Endodermal cell (in vitro differentiated cells): ENCODE data around the gene ANKH. TPM values are rescaled to one million over a fixed set of nuclear protein-coding genes. Genes with fewer than 3 reads are reported as not detected.

ENCODE experiments used
- DNase-seq: peaks from one replicate; pipeline ENCODE4 v3.0.0-alpha.2; 2017
- H3K27ac ChIP-seq: 2 replicates; pipeline ENCODE4 v1.5.1; 2013; ENCODE audit warnings: mild to moderate bottlenecking, low read depth, low read length, moderate library complexity
- H3K27me3 ChIP-seq: 2 replicates; pipeline ENCODE4 v1.6.1; 2013; ENCODE audit warnings: mild to moderate bottlenecking, low read length, moderate library complexity; ENCODE audit not compliant: insufficient read depth, control insufficient read depth, poor library complexity, severe bottlenecking
- H3K36me3 ChIP-seq: 2 replicates; pipeline ENCODE4 v1.7.0; 2013; ENCODE audit warnings: mild to moderate bottlenecking, low read length, moderate library complexity; ENCODE audit not compliant: control insufficient read depth, insufficient read depth
- H3K4me1 ChIP-seq: one replicate; pipeline ENCODE4 v1.7.0; 2013; ENCODE audit warnings: low read length; ENCODE audit not compliant: control insufficient read depth, insufficient read depth
- H3K4me3 ChIP-seq: 2 replicates; pipeline ENCODE4 v1.5.1; 2013; ENCODE audit warnings: mild to moderate bottlenecking, low read length, moderate library complexity
- H3K9ac ChIP-seq: 2 replicates; pipeline ENCODE4 v1.6.1; 2013; ENCODE audit warnings: mild to moderate bottlenecking, low read length, moderate library complexity; ENCODE audit not compliant: poor library complexity, severe bottlenecking; ENCODE audit errors: extremely low read depth
- H3K9me3 ChIP-seq: 2 replicates; pipeline ENCODE4 v1.6.1; 2013; ENCODE audit warnings: mild to moderate bottlenecking, low read length, moderate library complexity; ENCODE audit not compliant: control insufficient read depth
- H3K27ac Mint-ChIP-seq: 2 replicates; pipeline ENCODE4 v1.8.0; 2020; ENCODE audit warnings: mixed read lengths
- H3K27me3 Mint-ChIP-seq: 2 replicates; pipeline ENCODE4 v1.8.0; 2021; ENCODE audit warnings: mild to moderate bottlenecking, mixed read lengths; ENCODE audit not compliant: insufficient read depth
- H3K36me3 Mint-ChIP-seq: 2 replicates; pipeline ENCODE4 v1.8.0; 2020; ENCODE audit warnings: low read depth, mixed read lengths
- H3K4me1 Mint-ChIP-seq: 2 replicates; pipeline ENCODE4 v1.8.0; 2020; ENCODE audit warnings: mixed read lengths
- H3K4me3 Mint-ChIP-seq: 2 replicates; pipeline ENCODE4 v1.8.0; 2020; ENCODE audit warnings: mild to moderate bottlenecking, moderate library complexity, mixed read lengths
- H3K9me3 Mint-ChIP-seq: 2 replicates; pipeline ENCODE4 v1.8.0; 2020; ENCODE audit warnings: mild to moderate bottlenecking, mixed read lengths
- WGBS, 2 experiments: methylation state at CpG; one replicate each; pipeline versions ENCODE4 v1.1.5 to v1.1.7; 2013; ENCODE audit warnings: missing lambda C conversion rate in 2 of 2, mixed read lengths in 1 of 2; ENCODE audit not compliant: insufficient coverage in 1 of 2, insufficient read length in 1 of 2; 5-methylcytosine and 5-hydroxymethylcytosine counted together
- total RNA-seq, 2 donors: library from RNA; stranded (reverse); fragmentation: NEBNext Ultra II Directional in 1 of 2; extraction: Animal tissue kit (Norgen Biotek cat#: 25700) in 1 of 2; gene quantifications; 2 replicates in 1 of 2; 3 replicates in 1 of 2; pipeline ENCODE4 v1.2.1, GENCODE V29; 2021
- TF ChIP-seq, protein P1 (sequence below): fragments of 200-600 bp; sonication (generic); conservative IDR thresholded peaks from 2 replicates; pipeline ENCODE4 v1.5.0; 2021; ENCODE audit warnings: antibody characterized with exemption, mild to moderate bottlenecking

ANKH gene
- total RNA-seq, 2 donors from 2014 or later = 26.5 to 43.4 TPM

DNA sequence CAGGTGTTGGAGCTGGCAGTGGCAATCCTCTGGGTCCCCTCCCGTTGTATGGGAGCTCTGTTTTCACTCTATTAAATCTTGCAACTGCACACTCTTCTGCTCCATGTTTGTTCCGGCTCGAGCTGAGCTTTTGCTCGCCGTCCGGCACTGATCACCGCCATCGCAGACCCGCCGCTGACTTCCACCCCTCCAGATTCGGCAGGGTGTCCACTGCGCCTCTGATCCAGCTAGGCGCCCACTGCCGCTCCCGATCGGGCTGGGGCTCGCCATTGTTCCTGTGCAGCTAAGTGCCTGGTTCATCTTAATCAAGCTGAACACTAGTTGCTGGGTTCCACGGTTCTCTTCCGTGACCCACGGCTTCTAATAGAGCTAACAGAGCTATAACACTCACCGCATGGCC, 23.2 kb downstream of the ANKH start:
- DNase-seq = no peak
- TF ChIP-seq, protein P1, sequence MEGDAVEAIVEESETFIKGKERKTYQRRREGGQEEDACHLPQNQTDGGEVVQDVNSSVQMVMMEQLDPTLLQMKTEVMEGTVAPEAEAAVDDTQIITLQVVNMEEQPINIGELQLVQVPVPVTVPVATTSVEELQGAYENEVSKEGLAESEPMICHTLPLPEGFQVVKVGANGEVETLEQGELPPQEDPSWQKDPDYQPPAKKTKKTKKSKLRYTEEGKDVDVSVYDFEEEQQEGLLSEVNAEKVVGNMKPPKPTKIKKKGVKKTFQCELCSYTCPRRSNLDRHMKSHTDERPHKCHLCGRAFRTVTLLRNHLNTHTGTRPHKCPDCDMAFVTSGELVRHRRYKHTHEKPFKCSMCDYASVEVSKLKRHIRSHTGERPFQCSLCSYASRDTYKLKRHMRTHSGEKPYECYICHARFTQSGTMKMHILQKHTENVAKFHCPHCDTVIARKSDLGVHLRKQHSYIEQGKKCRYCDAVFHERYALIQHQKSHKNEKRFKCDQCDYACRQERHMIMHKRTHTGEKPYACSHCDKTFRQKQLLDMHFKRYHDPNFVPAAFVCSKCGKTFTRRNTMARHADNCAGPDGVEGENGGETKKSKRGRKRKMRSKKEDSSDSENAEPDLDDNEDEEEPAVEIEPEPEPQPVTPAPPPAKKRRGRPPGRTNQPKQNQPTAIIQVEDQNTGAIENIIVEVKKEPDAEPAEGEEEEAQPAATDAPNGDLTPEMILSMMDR = no peak
- H3K36me3 Mint-ChIP-seq = no peaks in the 10 kb centered on the region
- no peaks in the 10 kb centered on the region for H3K9me3 ChIP-seq
- H3K27me3 ChIP-seq = no peaks in the 10 kb centered on the region
- H3K27ac ChIP-seq = no peak overlapping the region
- H3K27me3 Mint-ChIP-seq = no peaks in the 10 kb centered on the region
- peaks cover 18% of the 10 kb centered on the region for H3K4me1 ChIP-seq
- no peaks in the 10 kb centered on the region for H3K36me3 ChIP-seq
- no peak overlapping the region for H3K27ac Mint-ChIP-seq
- H3K9me3 Mint-ChIP-seq = no peaks in the 10 kb centered on the region
- H3K9ac ChIP-seq = no peak overlapping the region
- no peak overlapping the region for H3K4me3 Mint-ChIP-seq
- 95 to 97% methylated on average over 18 to 21 of the region's 21 CpGs for WGBS, 2 experiments
- H3K4me3 ChIP-seq = no peak overlapping the region
- H3K4me1 Mint-ChIP-seq = peaks cover 26% of the 10 kb centered on the region

DNA sequence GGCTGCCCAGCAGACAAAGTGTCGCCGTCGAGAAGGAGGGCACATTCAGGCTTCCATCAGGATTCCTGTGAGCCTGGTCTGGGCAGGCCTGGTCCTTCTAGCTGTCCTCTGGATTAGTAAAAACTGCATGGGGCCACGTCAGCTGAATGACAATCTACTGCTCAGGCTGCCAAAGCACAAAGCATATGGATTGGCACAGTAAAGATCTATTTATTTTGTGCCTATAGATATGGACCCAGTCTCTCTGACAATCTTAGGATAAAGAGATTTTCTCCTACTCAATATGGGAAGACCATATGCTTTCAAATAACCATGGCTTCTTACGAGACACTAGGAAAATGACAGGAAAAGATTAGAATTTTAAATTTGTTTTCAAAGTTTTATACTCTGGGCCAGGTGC, 24.1 kb downstream of the ANKH start:
- DNase-seq = no peak
- Mint-ChIP-seq H3K4me3 (no peak overlapping the region), H3K27ac (no peak overlapping the region), H3K4me1 (peaks cover 26% of the 10 kb centered on the region), H3K36me3 (no peaks in the 10 kb centered on the region), H3K27me3 (no peaks in the 10 kb centered on the region), H3K9me3 (no peaks in the 10 kb centered on the region)
- WGBS, 2 experiments = 91 to 96% methylated on average over 5 of the region's 5 CpGs
- Histone ChIP-seq H3K4me1 (peaks cover 18% of the 10 kb centered on the region), H3K9me3 (no peaks in the 10 kb centered on the region), H3K4me3 (no peak overlapping the region), H3K9ac (no peak overlapping the region), H3K27me3 (no peaks in the 10 kb centered on the region), H3K36me3 (no peaks in the 10 kb centered on the region), H3K27ac (no peak overlapping the region)
- TF ChIP-seq, protein P1 = no peak

DNA sequence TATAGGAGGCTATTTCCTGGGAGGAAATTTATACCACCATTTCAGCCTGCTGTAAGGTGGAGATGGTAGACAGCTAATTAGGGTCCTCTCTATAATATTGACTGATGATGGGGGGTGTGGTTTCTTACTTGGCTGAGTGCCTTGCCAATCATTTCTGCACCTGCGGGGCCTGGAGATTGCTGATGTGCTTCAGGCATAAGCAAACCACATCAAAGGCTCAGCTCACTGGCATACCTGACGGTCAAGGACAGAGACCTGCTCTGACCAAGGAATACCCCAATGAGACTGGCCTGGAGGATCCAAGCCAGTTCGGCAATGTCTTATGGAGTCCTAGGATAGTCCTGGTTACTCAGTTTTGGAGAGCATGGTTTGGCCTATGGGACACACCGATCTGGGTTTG, 29.5 kb downstream of the ANKH start:
- Mint-ChIP-seq H3K9me3 (peaks cover 7% of the 10 kb centered on the region), H3K4me1 (no peaks in the 10 kb centered on the region), H3K27me3 (no peaks in the 10 kb centered on the region), H3K36me3 (peaks cover 3% of the 10 kb centered on the region), H3K4me3 (no peak overlapping the region), H3K27ac (no peak overlapping the region)
- Histone ChIP-seq H3K4me1 (no peaks in the 10 kb centered on the region), H3K27ac (no peak overlapping the region), H3K27me3 (no peaks in the 10 kb centered on the region), H3K36me3 (no peaks in the 10 kb centered on the region), H3K4me3 (no peak overlapping the region), H3K9me3 (no peaks in the 10 kb centered on the region), H3K9ac (no peak overlapping the region)
- TF ChIP-seq, protein P1 = no peak
- DNase-seq = no peak
- 88 to 94% methylated on average over 3 to 4 of the region's 4 CpGs for WGBS, 2 experiments
